Neural progenitor cell (in vitro differentiated cells): ENCODE measurements around the gene SPRED2. TPM values are rescaled to one million over a fixed set of nuclear protein-coding genes. Genes with fewer than 3 reads are reported as not detected.

ENCODE experiments used
- DNase-seq: peaks from one replicate; pipeline ENCODE4 v3.0.0-alpha.2; 2016; ENCODE audit warnings: low spot score
- H2AFZ ChIP-seq: fragments of 200-600 bp; sonication (generic); replicated peaks from 2 replicates; pipeline ENCODE4 v1.6.1; 2016; ENCODE audit warnings: antibody characterized with exemption
- H3F3A ChIP-seq: fragments of 200-600 bp; sonication (generic); 2 replicates; pipeline ENCODE4 v1.6.1; 2016; ENCODE audit warnings: antibody characterized with exemption, low read depth
- H3K27ac ChIP-seq: fragments of 200-600 bp; sonication (generic); 2 replicates; pipeline ENCODE4 v1.5.1; 2016; ENCODE audit warnings: mild to moderate bottlenecking
- H3K27me3 ChIP-seq: fragments of 200-600 bp; sonication (generic); 2 replicates; pipeline ENCODE4 v1.6.1; 2016; ENCODE audit warnings: mild to moderate bottlenecking, moderate library complexity
- H3K36me3 ChIP-seq: fragments of 200-600 bp; sonication (generic); 2 replicates; pipeline ENCODE4 v1.5.1; 2016
- H3K4me1 ChIP-seq: fragments of 200-600 bp; sonication (generic); 2 replicates; pipeline ENCODE4 v1.6.1; 2016; ENCODE audit warnings: mixed run types
- H3K4me2 ChIP-seq: fragments of 200-600 bp; sonication (generic); 2 replicates; pipeline ENCODE4 v1.6.1; 2016
- H3K4me3 ChIP-seq: fragments of 200-600 bp; sonication (generic); 2 replicates; pipeline ENCODE4 v1.5.1; 2016
- H3K79me2 ChIP-seq: fragments of 200-600 bp; sonication (generic); 2 replicates; pipeline ENCODE4 v1.6.1; 2016; ENCODE audit warnings: low read depth
- H3K9ac ChIP-seq: fragments of 200-600 bp; sonication (generic); 2 replicates; pipeline ENCODE4 v1.6.1; 2016
- H3K9me3 ChIP-seq: fragments of 200-600 bp; sonication (generic); 2 replicates; pipeline ENCODE4 v1.5.1; 2016; ENCODE audit warnings: low read depth
- H4K20me1 ChIP-seq: fragments of 200-600 bp; sonication (generic); 2 replicates; pipeline ENCODE4 v1.6.1; 2016; ENCODE audit warnings: low read depth
- H3K27ac Mint-ChIP-seq: 3 replicates; pipeline ENCODE4 v1.8.0; 2021; ENCODE audit warnings: mixed read lengths
- H3K27me3 Mint-ChIP-seq: 2 replicates; pipeline ENCODE4 v1.8.0; 2022; ENCODE audit warnings: low read depth, mild to moderate bottlenecking, inconsistent platforms, moderate library complexity, mixed read lengths; ENCODE audit not compliant: insufficient read depth
- H3K36me3 Mint-ChIP-seq: 3 replicates; pipeline ENCODE4 v1.8.0; 2021; ENCODE audit warnings: mixed read lengths
- H3K4me1 Mint-ChIP-seq: 3 replicates; pipeline ENCODE4 v1.8.0; 2021; ENCODE audit warnings: mixed read lengths
- H3K4me3 Mint-ChIP-seq: 3 replicates; pipeline ENCODE4 v1.8.0; 2021; ENCODE audit warnings: mild to moderate bottlenecking, moderate library complexity, mixed read lengths
- H3K9me3 Mint-ChIP-seq: 3 replicates; pipeline ENCODE4 v1.8.0; 2020; ENCODE audit warnings: mixed read lengths
- CTCF ChIP-seq: fragments of 200-600 bp; sonication (generic); IDR thresholded peaks from 2 replicates; pipeline ENCODE4 v1.5.1; 2017; ENCODE audit warnings: antibody characterized with exemption, mild to moderate bottlenecking
- EZH2 ChIP-seq: fragments of 200-600 bp; sonication (generic); IDR thresholded peaks from 2 replicates; pipeline ENCODE4 v1.6.1; 2017; ENCODE audit warnings: antibody characterized with exemption, mild to moderate bottlenecking, moderate library complexity
- EZH2phosphoT487 ChIP-seq: fragments of 200-600 bp; sonication (generic); IDR thresholded peaks from 2 replicates; pipeline ENCODE4 v1.6.1; 2017; ENCODE audit warnings: antibody characterized with exemption
- total RNA-seq: library from RNA; depleted of rRNA; stranded (reverse); fragments of >200 nt; gene quantifications from 2 replicates; pipeline ENCODE4 v1.2.3, GENCODE V29; 2015; ENCODE audit warnings: low replicate concordance

Gene SPRED2
- total RNA-seq, 1 donor from 2014 or later = 11.6 TPM

DNA sequence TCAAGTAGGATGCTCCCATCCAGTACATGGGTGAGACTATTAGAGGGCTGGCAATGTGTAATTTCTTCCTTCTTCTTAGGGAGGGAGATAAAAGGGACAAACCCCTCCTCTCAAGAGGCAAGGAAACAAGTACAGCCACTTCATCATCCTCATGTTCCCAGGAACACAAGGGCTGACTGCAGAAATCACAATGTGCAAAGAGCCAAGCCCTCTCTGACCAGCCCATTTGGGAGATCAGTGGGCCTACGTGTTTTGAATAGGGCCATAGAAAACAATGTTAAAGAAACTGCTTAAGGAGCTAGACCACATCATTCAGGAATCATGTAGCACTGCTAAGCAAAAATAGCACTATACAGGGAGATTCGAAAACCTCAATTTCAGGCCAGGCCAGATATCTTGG, 107.3 kb downstream of the SPRED2 start:
- peaks cover 23% of the 10 kb centered on the region for H3K36me3 Mint-ChIP-seq
- Histone ChIP-seq H3K4me1 (peaks cover 13% of the 10 kb centered on the region), H2AFZ (no peak overlapping the region), H3K79me2 (no peaks in the 10 kb centered on the region), H3K9ac (no peak overlapping the region), H4K20me1 (peaks cover 4% of the 10 kb centered on the region), H3K36me3 (no peaks in the 10 kb centered on the region), H3K4me3 (no peak overlapping the region), H3K27ac (no peak overlapping the region), H3K9me3 (no peaks in the 10 kb centered on the region), H3K27me3 (no peaks in the 10 kb centered on the region), H3K4me2 (no peak overlapping the region), H3F3A (peaks cover 19% of the 10 kb centered on the region)
- no peak for TF ChIP-seq CTCF
- TF ChIP-seq EZH2 = no peak
- TF ChIP-seq EZH2phosphoT487 = no peak
- no peak for DNase-seq
- no peak overlapping the region for H3K4me3 Mint-ChIP-seq
- no peak overlapping the region for H3K27ac Mint-ChIP-seq
- no peaks in the 10 kb centered on the region for H3K4me1 Mint-ChIP-seq
- H3K9me3 Mint-ChIP-seq = no peaks in the 10 kb centered on the region
- H3K27me3 Mint-ChIP-seq = peaks cover 4% of the 10 kb centered on the region

- Mint-ChIP-seq H3K9me3 (peaks cover 1% of the 10 kb centered on the region), H3K27me3 (peaks cover 4% of the 10 kb centered on the region), H3K4me3 (no peak overlapping the region), H3K4me1 (no peaks in the 10 kb centered on the region), H3K36me3 (peaks cover 29% of the 10 kb centered on the region), H3K27ac (no peak overlapping the region)
- Histone ChIP-seq H3K4me1 (no peaks in the 10 kb centered on the region), H3K79me2 (no peaks in the 10 kb centered on the region), H4K20me1 (no peaks in the 10 kb centered on the region), H3K9ac (no peak overlapping the region), H3K27ac (no peak overlapping the region), H3K9me3 (no peaks in the 10 kb centered on the region), H3K4me2 (no peak overlapping the region), H3K4me3 (no peak overlapping the region), H3K36me3 (no peaks in the 10 kb centered on the region), H3K27me3 (no peaks in the 10 kb centered on the region), H2AFZ (no peak overlapping the region), H3F3A (no peaks in the 10 kb centered on the region)
- TF ChIP-seq EZH2phosphoT487 = no peak
- no peak for TF ChIP-seq CTCF
- TF ChIP-seq EZH2 = no peak
- no peak for DNase-seq
Measured at GRCh38 chr2:65320946-65321345, 111.5 kb downstream of the SPRED2 start.

DNA sequence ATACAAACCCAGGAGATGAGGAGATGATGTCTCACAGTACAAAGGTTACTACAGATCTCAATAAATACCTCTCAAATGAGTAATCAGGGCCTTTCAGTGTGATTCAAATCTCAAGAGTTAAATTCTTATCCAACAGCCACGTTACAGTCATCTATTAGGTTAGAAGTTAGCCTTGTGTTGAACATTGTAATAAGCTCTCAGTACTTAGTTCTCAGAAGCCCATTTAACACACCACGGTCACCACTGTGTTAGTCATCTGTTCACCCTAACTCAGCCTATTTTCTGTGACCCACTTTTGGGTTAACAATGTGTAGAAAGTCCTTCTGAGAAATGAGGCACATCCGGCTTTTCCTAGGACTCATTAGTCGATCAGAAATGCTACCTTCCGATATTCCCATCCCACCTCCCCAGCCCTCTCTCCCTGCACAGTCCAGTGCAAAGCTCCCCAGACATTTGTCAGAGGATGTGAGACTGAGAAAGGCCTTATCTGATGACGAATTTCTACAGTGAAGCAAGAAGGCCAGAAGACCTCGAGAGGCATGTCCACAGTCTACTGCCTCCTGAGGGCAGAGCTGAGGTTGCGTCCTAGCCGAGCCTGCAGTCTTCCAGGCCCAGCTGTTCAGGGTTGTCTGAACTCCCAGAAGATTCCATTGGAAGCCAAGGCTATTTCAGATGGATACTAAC, 112.2 kb downstream of the SPRED2 start:
- Mint-ChIP-seq H3K4me3 (no peak overlapping the region), H3K9me3 (peaks cover 1% of the 10 kb centered on the region), H3K27ac (no peak overlapping the region), H3K4me1 (no peaks in the 10 kb centered on the region), H3K36me3 (peaks cover 32% of the 10 kb centered on the region), H3K27me3 (peaks cover 4% of the 10 kb centered on the region)
- Histone ChIP-seq H3F3A (no peaks in the 10 kb centered on the region), H3K9ac (no peak overlapping the region), H2AFZ (no peak overlapping the region), H3K4me1 (no peaks in the 10 kb centered on the region), H3K4me3 (no peak overlapping the region), H3K9me3 (no peaks in the 10 kb centered on the region), H3K36me3 (no peaks in the 10 kb centered on the region), H3K27me3 (no peaks in the 10 kb centered on the region), H3K27ac (no peak overlapping the region), H4K20me1 (no peaks in the 10 kb centered on the region), H3K4me2 (no peak overlapping the region), H3K79me2 (no peaks in the 10 kb centered on the region)
- DNase-seq = no peak
- TF ChIP-seq CTCF = peak; percentile 19
- no peak for TF ChIP-seq EZH2
